HUDEP-2 (cell line): Measurements from ENCODE around the gene RBM12.

ENCODE experiments used
- DNase-seq, 76 experiments: peaks; one replicate each; lab custom pipeline; 2025; ENCODE audit not compliant: unreplicated experiment in 76 of 76; lab: John Stamatoyannopoulos, UW

The RBM12 gene

GRCh38 chr20:35660122-35660937 lies 4.4 kb downstream of the RBM12 start:
- no peak for DNase-seq

- DNase-seq, result no peak
These were observed 7.4 kb downstream of the RBM12 start for GRCh38 chr20:35657271-35657670.

- no peak for DNase-seq
These were observed 10.3 kb downstream of the RBM12 start for GRCh38 chr20:35654415-35654814.

- no peak for DNase-seq
These were observed 10.8 kb downstream of the RBM12 start for GRCh38 chr20:35653893-35654292.

GRCh38 chr20:35653430-35653734 lies 11.3 kb downstream of the RBM12 start:
- no peak for DNase-seq

GRCh38 chr20:35652641-35653429 lies 11.9 kb downstream of the RBM12 start:
- DNase-seq, result no peak

- DNase-seq, result no peak
These were observed 12.7 kb downstream of the RBM12 start for GRCh38 chr20:35651958-35652357.

GRCh38 chr20:35650632-35651031 lies 14.1 kb downstream of the RBM12 start:
- no peak for DNase-seq

- DNase-seq, result no peak
These were observed 15.9 kb downstream of the RBM12 start for GRCh38 chr20:35648836-35649235.

- DNase-seq, result no peak
These were observed 19.9 kb downstream of the RBM12 start for GRCh38 chr20:35644806-35645205.

GRCh38 chr20:35643045-35643444 lies 21.7 kb downstream of the RBM12 start:
- no peak for DNase-seq

- no peak for DNase-seq
These were observed 23.0 kb downstream of the RBM12 start for GRCh38 chr20:35641743-35642142.

- peak in 4 of 76 experiments; percentile 7 to 45 (median 16) for DNase-seq
These were observed 24.0 kb downstream of the RBM12 start for GRCh38 chr20:35640724-35641123.

- no peak for DNase-seq
These were observed 25.9 kb downstream of the RBM12 start for GRCh38 chr20:35638751-35639150.

GRCh38 chr20:35637276-35637675 lies 27.4 kb downstream of the RBM12 start:
- DNase-seq, result no peak

GRCh38 chr20:35636095-35636494 lies 28.6 kb downstream of the RBM12 start:
- DNase-seq, result no peak

- DNase-seq, result no peak
These were observed 29.0 kb downstream of the RBM12 start for GRCh38 chr20:35635652-35636051.

GRCh38 chr20:35632539-35633115 lies 32.1 kb downstream of the RBM12 start:
- DNase-seq, result no peak

GRCh38 chr20:35630636-35631035 lies 34.1 kb downstream of the RBM12 start:
- no peak for DNase-seq

GRCh38 chr20:35629427-35630145 lies 35.1 kb downstream of the RBM12 start:
- no peak for DNase-seq

- no peak for DNase-seq
These were observed 37.6 kb downstream of the RBM12 start for GRCh38 chr20:35627121-35627520.
